ENCODE measurements around the gene HNRNPC.

GRCh38 chr14:21202463-21203358, 66.5 kb downstream of the HNRNPC start:
- TF ChIP-seq CTCF (IDR thresholded peaks at IDR 0.05) (no peak), EZH2 (IDR thresholded peaks at IDR 0.05) (no peak), EZH2phosphoT487 (IDR thresholded peaks at IDR 0.05) (no peak)

Data from neural progenitor cell (in vitro differentiated cells).